Left ventricle myocardium superior (tissue), 1 donor: Measurements from ENCODE around the gene OR10J4. TPM values are rescaled to one million over a fixed set of nuclear protein-coding genes. Genes with fewer than 3 reads are reported as not detected.
"Not testable (repeated sequence)": the region's sequence is repeated elsewhere in the genome, so short reads cannot be mapped to it uniquely, and the experiment has no call there.

Source experiments
- ATAC-seq: fragments of 200-7000 bp; cut with Tn5 transposase; one replicate; pipeline ENCODE4 v1.9.1; 2020; ENCODE audit warnings: mild to moderate bottlenecking, moderate library complexity
- DNase-seq: peaks from one replicate; pipeline ENCODE4 v3.0.0-alpha.2; 2020
- intact Hi-C: fragments of 100-400 bp; cut with micrococcal nuclease; formaldehyde crosslinking; loops from one replicate; pipeline ENCODE4 v1.11.0; 2022
- long read RNA-seq: library from polyadenylated mRNA; unstranded; transcript quantifications from one replicate; pipeline ENCODE4 v2.0.0, GENCODE V29; 2021
- total RNA-seq: library from RNA; stranded (reverse); fragmentation: NEBNext Ultra II Directional; extraction: Animal tissue kit (Norgen Biotek cat#: 25700); gene quantifications from one replicate; pipeline ENCODE4 v1.2.1, GENCODE V29; 2021
- donor health status: DM: no; HTN: yes; CAD: no; lungs with severe emphysema.

The OR10J4 gene
- not detected for total RNA-seq
- long read RNA-seq, result 0 reads

DNA sequence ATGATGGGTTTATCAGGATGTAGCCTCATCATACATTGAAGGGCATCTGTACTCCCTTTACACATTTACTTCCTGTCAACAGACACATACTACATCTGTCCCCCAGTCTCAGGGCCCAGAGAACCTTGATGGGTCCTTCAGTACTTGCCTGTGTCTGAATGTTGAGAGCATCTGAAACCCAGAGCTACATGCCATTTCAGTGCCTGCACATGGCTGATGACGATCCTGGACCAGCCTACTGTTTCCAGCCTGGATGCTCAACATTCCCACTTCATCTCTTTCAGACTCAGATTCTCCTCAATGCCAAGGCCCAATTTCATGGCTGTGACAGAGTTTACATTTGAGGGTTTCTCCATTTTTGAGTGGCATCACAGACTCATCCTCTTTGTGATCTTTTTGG lies at the start of gene OR10J4:
Gene OR10J4 (plus strand): TSS at position 301 of the 400 bp plus-strand sequence.
- intact Hi-C loops, result no loop called here
- DNase-seq, result no peak
- ATAC-seq, result no peak

DNA sequence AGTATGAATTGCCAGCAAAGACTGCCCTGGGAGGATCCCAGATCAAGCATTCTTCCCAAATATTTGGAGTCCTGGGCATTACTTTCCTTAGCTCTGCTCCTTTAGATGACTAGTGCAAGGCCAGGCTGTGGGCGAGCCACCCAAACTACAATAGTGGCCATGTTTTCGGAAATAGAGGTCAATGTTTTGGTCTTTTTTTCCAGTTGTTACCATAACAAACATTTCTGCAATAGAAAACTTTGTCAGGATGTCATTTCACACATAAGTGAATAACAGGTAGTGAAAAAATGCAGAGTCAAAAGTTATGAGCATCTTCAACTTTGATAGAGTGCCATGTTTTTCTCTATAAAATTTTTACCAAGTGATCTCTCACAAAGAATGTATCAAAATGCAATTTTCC lies 25.2 kb upstream of the OR10J4 start:
- intact Hi-C loops, result no loop called here
- DNase-seq, result no peak
- no peak for ATAC-seq

DNA sequence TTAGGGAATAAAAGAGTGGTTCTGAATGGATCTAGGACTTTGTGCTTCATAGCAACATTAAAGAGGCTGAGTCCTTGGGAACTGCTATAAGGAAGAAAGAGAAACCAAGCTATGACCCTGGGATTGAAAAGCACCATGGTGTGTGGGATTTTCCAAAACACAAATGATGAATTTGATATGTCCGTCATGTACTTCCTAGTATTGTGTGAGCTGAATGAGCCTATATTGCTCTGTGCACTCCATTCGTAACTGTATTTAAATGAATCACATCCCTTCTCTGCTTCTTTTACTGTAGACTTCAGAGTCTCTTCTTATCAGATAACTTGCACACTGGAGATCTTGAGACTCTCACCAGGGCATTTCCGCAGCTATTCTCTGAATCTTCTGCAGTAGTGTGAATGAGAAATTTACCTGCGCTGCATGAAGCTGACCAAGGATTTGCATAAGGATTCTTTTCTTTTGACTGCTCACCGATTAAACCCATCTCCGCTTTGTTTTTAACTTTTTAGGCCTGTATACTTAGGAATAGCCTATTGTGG lies 23.1 kb upstream of the OR10J4 start:
- no peak for ATAC-seq
- intact Hi-C loops, result no loop called here
- DNase-seq, result no peak

DNA sequence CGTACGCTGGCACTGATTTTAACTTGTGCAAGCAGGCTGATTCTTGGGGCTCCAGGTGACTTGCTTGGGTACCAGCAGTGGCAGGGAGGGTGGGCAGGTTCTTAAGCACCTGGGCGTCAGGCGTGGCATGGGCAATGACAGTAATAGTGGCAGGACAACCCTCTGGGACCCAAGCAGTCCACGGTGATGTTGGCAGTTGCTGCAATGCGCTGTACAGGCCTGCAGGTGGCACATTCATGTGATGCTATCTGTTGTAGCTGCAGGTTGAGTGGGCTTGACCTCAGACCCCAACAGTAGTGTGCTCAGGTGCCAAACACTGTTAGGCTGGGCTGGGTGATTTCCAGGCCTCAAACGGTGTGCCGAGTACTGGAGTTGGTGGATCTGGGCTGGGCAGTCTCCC lies 10.2 kb upstream of the OR10J4 start:
- ATAC-seq, result no peak
- DNase-seq, result no peak
- intact Hi-C loops, result no loop called here

DNA sequence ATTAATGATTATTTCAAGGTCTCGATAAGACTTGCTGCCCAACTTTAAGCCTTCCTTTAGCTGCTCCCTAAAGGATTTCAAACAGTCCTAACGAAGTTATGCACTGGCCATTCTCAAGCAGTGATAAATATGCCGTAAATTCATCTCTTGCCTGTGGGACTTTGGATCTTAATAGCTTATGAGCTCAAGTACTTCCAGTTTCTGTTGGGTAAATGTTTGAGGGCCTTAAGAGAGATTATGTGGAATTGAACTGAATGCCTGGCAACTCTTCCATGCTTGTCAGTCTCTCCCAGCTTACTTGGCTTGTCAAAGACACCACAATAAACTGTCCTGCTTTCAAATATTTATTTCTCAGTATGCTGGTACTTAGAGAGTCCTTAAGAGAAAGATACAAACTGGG lies 3.5 kb upstream of the OR10J4 start:
- intact Hi-C loops, result no loop called here
- no peak for ATAC-seq
- no peak for DNase-seq

DNA sequence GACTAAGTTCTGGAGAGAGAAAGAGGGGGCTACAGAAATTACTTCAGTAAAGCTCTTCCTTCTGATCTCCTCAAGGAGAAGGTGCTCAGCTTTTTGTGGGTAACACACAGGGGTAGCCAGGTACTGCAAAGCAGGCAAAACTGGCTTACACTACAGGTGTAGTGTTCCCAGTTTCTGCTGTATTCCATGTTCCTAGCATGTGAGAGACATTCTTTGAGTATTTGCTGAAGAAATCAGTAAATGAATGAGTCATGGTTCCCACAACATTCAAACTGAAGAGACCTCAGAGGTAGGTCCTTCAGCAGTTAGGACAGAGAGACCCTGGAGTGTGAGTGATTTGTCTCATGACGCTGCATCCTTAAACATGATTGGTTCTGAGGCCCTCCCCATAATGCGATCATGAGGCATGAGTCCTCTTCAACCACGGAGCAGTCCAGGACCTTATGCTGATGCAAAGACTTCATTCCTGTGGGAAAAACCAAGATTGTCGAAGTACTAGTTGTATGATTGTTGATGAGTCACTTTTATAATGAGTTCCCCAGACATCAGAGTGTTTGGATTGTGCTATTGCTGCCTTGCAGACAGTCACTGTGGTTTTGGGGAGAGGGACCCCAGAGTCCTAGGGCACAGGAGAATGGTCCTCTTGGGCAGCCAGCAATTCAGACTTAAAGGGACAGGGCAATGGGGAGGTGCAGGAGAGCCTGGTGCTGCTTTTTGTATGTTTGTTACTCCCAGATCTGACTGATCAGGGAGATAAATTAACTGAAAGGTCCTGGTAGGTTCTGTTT lies 2.7 kb upstream of the OR10J4 start:
- DNase-seq, result no peak
- ATAC-seq, result no peak
- intact Hi-C loops, result no loop called here

DNA sequence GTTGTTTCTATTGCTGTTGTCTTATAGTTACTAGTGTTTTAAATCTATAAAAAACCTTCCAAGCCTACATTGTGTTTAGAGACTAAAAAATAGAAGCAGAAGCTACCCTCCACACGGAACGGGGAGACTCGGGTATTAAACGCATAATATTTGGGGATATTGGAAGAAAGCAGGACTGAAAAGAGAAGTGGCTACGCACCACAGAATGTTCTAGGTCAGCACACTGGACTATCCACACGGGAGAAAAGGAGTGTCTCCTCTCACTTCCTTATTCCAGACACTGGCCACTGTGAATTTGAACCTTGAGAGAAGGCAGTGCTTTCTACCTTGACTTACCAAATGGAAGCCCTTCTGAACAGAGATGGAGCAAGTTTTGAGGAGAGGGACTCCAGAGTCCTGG lies 1.0 kb upstream of the OR10J4 start:
- peak; percentile 31 for ATAC-seq
- DNase-seq, result no peak
- intact Hi-C loops, result no loop called here

DNA sequence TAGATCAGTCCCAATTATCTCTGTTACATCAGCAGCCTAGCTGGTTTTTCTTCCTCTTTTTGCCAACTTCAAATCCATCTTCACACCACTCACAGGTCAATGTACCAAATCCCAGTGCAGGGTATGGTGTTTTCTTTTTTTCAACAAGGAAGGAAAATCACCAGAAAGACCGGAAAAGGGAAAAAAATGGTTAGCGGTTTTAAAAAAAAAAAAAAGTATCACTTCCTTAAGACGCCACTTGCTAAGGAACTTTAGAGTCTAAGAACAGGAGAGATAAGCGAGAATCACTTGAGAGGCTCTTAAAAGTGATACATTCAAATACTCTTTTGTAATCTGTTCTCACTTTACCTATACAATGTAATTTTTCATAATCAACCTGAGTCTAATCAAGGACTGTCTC lies 4.5 kb downstream of the OR10J4 start:
- intact Hi-C loops, result no loop called here
- DNase-seq (no peak), ATAC-seq (no peak)

DNA sequence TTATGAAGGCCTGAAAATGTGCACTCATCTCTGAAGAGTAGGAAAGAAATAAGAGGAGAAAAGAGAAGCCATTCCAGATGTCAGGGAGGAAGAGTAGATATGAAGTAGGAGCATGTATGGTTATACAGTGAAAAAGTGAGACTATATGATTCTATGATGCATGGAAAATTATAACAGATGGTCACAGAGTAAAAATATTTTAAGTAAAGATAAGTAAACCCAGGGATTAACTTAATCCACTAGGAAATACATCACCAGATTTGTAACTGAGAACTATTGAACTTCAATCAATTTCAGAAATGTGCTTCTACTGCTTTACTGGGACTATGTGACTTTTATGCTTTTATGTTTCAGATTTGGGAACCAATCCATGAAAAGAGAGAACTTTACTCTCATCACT lies 7.4 kb downstream of the OR10J4 start, which contains the start of gene OR10J1:
Gene OR10J1 (plus strand): TSS at position 301 of the 400 bp plus-strand sequence. CDS start 70 bp downstream, at position 371.
- ATAC-seq (no peak), DNase-seq (no peak)
- intact Hi-C loops, result no loop called here

DNA sequence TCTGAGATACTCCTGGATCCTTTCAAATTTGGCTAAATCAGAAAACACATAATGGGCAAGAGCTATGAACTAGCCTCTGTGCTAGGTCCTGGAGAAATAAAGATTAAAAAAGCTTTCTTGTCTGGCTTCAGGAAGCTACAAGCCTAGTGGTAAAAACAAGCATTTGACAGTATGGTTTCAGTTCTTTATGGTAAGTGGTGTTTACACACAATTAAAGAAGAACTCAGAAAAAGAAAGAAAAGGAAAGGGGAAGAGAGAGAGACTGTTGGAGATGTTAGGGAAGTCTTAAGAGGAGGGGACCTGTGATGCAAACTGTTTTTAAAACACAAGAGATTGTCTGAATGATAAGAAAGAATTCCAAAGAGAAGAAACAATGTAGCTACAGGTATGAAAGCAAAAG lies 9.4 kb downstream of the OR10J4 start:
- DNase-seq (no peak), ATAC-seq (no peak)
- intact Hi-C loops, result no loop called here

DNA sequence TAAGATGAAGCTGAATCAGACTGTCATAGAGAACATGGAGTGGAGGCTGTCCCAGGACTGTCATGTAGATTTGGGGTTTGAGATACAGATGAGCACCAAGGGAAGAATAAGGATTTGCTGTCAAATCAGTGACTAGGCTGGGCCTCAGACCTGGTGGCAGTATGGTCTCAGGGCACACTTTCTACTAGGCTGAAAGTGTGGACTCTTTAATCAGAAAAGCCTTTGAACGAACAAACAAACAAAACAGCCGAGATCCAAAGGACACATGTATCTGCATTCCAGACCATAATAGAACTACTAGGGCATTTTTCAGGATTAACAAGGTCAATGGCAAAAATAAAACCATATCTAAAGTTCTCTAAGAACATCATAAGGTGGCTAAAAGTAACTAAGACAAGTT lies 10.4 kb downstream of the OR10J4 start:
- DNase-seq (no peak), ATAC-seq (no peak)
- intact Hi-C loops, result no loop called here

DNA sequence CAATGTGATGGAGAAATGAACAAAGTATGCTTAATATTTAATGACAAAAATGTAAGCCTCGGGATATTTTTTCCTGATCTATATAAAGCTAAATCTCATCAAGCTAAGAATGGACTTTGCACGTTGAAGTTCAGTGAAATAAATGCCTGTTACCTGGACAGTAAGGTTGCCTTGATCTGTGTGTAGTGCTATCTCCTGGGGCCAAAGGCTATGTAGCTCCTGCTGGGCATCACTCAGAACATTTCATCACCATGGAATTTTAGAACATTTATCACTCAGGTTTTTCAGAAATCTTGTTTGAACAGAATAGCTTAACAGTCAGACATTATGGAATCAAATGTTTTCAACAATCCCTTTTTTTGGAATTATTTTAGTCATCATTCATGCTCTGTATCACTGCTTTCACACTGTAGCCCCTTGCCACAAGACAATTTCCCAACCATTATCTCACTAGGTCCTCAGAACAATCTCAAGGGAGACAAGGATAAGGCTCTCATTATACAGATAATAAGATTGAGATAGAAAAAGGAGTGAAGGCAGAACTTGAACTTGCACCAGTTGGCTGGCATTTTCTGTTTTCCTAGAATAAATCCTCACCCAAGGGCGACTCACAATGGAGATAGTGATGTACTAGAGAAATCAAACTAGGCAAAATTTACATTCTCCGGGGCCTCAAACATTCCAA lies 11.2 kb downstream of the OR10J4 start:
- no peak for DNase-seq
- ATAC-seq, result no peak
- intact Hi-C loops, result no loop called here

DNA sequence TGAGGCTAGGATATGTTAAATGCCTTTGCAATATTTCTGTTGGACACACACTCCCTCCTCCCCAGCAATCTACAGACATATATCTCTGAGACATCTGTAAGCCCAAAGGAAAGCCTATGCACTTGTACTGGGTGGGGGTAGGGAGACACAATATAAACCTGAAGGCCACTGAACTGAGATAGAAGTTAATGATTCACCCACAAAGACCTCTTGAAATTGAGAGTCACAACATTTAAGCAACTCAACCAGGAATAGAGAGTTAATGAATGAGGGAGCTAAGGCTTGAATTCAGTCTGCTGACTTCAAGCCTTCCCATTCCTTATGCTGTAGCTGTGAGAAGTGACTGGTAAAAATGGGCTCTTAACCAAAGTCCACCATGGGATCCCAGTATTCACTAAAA lies 12.5 kb downstream of the OR10J4 start:
- no peak for ATAC-seq
- DNase-seq, result no peak

DNA sequence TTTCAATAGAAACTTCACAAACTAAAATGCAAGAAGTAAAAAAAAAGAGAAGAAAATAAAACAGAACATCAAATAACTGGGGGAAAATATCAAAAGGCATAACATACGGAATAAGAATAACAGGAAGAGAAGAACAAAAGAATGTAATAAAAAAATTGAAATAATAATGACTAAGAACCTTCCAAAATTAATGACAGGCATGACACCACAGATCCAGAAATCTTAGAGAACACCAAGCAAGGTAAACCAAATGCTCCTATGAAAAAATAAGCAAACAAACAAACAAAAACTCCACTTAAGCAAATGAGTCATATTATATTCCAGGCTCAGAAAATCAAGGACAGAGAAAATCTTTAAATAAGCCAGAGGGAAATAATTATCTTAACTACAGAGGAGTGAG lies 16.2 kb downstream of the OR10J4 start:
- DNase-seq, result no peak
- ATAC-seq, result no peak
- intact Hi-C loops, result no loop called here

More for the DNA sequence above, 12.5 kb downstream of the OR10J4 start:
- intact Hi-C loops, result no loop called here

DNA sequence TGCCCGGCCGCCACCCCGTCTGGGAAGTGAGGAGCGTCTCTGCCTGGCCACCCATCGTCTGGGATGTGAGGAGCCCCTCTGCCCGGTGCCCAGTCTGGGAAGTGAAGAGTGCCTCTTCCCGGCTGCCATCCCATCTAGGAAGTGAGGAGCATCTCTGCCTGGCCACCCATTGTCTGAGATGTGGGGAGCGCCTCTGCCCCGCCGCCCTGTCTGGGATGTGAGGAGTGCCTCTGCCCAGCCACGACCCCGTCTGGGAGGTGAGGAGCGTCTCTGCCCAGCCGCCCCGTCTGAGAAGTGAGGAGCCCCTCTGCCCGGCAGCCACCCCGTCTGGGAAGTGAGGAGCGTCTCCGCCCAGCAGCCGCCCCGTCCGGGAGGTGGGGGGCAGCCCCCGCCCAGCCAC lies 17.6 kb downstream of the OR10J4 start:
- ATAC-seq, DNase-seq, intact Hi-C loops: not testable (repeated sequence)

DNA sequence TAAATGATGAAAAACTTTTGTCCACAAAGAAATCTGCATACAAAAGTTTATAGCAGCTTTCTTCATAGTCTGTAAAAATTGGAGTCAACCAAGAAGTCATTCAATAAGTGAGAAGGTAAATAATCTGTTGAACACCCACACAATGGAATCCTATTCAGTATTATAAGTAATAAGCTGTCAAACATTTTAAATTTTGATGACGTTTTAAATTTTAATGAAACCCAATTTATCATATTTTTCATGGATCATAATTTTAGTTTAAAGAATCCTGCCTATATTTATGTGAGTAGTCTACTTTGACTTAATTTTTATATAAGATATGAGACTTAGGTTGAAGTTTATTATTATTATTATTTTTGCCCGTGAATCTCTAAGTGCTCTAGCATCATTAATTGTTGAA lies 27.5 kb downstream of the OR10J4 start:
- intact Hi-C loops, result no loop called here
- ATAC-seq (no peak), DNase-seq (no peak)

DNA sequence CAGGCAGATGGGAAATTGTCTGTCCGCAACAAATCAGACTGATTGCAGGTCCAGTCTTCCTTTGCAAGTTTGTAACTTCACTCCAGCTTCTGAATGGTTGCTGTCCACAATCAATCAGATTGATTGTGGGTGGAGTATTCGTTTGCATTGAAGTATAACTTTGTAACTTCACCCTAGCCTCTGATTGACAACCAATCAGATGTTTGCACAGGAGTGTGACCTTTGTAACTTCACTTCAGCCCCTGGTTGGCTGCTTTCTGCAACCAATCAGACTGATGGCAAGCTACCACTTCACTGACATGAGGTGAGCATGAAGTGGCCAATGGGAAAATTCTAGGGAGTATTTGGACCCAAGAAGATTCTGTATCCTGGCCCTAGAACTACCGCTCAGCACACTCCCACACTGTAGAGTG lies 33.2 kb downstream of the OR10J4 start:
- ATAC-seq (no peak), DNase-seq (no peak)
- intact Hi-C loops, result no loop called here

DNA sequence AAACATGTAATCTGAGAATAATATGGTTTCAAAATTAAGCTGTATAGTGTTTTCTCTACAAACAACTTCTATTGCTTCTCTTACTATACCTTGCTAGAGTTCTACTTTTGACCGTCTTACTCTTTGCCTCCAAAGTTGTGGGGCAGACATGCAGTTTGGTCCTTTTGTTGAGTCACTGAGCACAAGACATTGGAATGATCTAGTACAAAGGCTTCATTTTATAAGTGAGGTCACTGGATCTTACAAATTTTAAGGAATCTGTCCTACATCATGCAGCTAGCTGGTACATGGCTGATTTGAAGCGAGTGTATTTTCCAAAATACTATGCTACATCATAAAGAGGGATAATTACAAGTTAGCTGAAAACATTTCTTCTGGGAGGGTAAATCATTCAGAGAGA lies 36.3 kb downstream of the OR10J4 start:
- intact Hi-C loops, result no loop called here

DNA sequence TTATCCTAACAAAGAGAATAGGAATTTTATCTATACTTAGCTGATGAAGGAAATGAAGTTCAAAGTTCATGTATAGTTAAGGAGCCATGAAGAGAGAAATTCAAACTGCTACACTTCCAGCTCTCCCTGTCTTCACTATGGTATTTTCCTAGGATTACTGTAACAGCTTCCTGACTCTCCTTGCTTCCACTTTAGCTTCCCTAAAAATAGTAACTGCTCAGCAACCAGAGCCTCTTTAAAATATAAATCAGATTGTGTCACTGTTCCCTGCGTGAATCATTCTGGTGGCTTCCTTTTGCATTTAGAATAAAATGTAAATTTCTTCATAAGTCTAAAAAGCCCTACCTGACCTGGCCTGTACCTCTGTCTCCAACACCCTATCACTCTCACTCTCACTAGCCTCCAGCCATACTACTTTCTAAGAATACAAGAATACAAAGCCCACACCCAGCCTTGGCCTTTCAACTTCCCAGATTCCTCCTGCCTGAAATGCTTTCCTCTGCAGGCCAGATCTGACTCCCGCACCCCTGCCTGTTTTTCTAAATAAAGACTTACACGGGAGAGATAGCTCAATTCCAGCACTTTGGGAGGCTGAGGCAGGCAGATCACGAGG lies 38.0 kb downstream of the OR10J4 start:
- intact Hi-C loops, result no loop called here
- no peak for DNase-seq
- peak; percentile 34 for ATAC-seq

More for the DNA sequence above, 36.3 kb downstream of the OR10J4 start:
- DNase-seq (no peak), ATAC-seq (no peak)

DNA sequence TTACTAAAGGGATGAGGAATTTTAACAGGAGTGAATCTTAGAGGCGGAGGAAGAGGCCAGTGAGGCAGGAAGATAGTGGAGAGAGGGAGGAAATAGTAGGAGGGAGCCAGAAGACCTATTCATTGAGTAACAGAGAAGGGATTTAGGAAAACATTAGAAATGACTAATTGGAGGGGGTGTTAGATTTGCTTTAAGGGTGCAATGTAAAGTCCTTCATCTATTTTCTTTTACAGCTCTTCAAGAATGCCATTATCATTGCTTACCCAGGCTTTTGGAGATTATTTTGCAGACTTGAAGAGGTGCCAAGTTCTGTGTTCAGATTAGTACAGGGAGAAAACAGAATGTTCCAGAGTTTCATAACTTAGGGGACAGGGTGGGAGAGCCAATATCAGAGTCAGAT lies 41.3 kb downstream of the OR10J4 start:
- no peak for ATAC-seq
- intact Hi-C loops, result no loop called here
- DNase-seq, result no peak
